B cell (primary cell): Measurements from ENCODE around the gene NRBP1. TPM values are rescaled to one million over a fixed set of nuclear protein-coding genes. Genes with fewer than 3 reads are reported as not detected.

Experiments used
- ATAC-seq: fragments of 200-7000 bp; cut with Tn5 transposase; one replicate; pipeline ENCODE4 v1.10.0; 2021; ENCODE audit warnings: low read depth, mild to moderate bottlenecking, moderate number of reproducible peaks, moderate library complexity
- CTCF ChIA-PET: fragments of 350-600 bp; sonication (Branson Sonifier 250); formaldehyde crosslinking; loops from one replicate; lab custom pipeline; 2021; ENCODE audit warnings: antibody characterized with exemption, inconsistent platforms; lab: Charles Lee
- POLR2A ChIA-PET: fragments of 350-600 bp; sonication (Branson Sonifier 250); formaldehyde crosslinking; loops from one replicate; lab custom pipeline; 2021; ENCODE audit warnings: antibody characterized with exemption; lab: Charles Lee
- DNase-seq: peaks from one replicate; pipeline ENCODE4 v3.0.0; 2013
- H2AFZ ChIP-seq: 2 replicates; pipeline ENCODE4 v1.6.1; 2012; ENCODE audit warnings: mild to moderate bottlenecking, low read depth, low read length; ENCODE audit not compliant: insufficient read depth, poor library complexity, severe bottlenecking
- H3K27ac ChIP-seq, 2 donors: 1 replicate in 1 of 2; 2 replicates in 1 of 2; pipeline ENCODE4 v1.5.1; 2012 to 2013; ENCODE audit warnings: low read length in 2 of 2, mild to moderate bottlenecking in 2 of 2, moderate library complexity in 1 of 2
- H3K27me3 ChIP-seq, 4 experiments: fragments of 200-600 bp in 1 of 4; sonication (generic) in 1 of 4; replicated peaks in 1 of 4; 1 replicate in 2 of 4; 2 replicates in 2 of 4; pipeline versions ENCODE4 v1.6.1 to v1.7.0; 2013 to 2016; ENCODE audit warnings: low read length in 3 of 4, mild to moderate bottlenecking in 2 of 4, mixed read lengths in 1 of 4, moderate library complexity in 1 of 4; ENCODE audit not compliant: insufficient read depth in 4 of 4, control insufficient read depth in 3 of 4; ENCODE audit errors: control extremely low read depth in 1 of 4
- H3K36me3 ChIP-seq, 2 experiments: replicated peaks in 1 of 2; 1 replicate in 1 of 2; 2 replicates in 1 of 2; pipeline versions ENCODE4 v1.6.1 to v1.7.1; 2013; ENCODE audit warnings: low read length in 1 of 2; ENCODE audit not compliant: insufficient read depth in 2 of 2, control insufficient read depth in 1 of 2; ENCODE audit errors: control extremely low read depth in 1 of 2, extremely low read depth in 1 of 2
- H3K4me1 ChIP-seq, 2 donors: fragments of 200-600 bp in 1 of 2; sonication (generic) in 1 of 2; 1 replicate in 1 of 2; 2 replicates in 1 of 2; pipeline versions ENCODE4 v1.5.1 to v1.6.1; 2013 to 2017; ENCODE audit warnings: low read length in 2 of 2; ENCODE audit not compliant: control insufficient read depth in 2 of 2, insufficient read depth in 2 of 2
- H3K4me2 ChIP-seq: replicated peaks from 2 replicates; pipeline ENCODE3; 2012; ENCODE audit warnings: mild to moderate bottlenecking, low read depth, low read length; ENCODE audit not compliant: poor library complexity, severe bottlenecking
- H3K4me3 ChIP-seq, 5 experiments: fragments of 200-600 bp in 1 of 5; sonication (generic) in 1 of 5; 1 replicate in 3 of 5; 2 replicates in 2 of 5; pipeline versions ENCODE4 v1.5.1 to v1.7.0; 2011 to 2016; ENCODE audit warnings: low read length in 4 of 5, mild to moderate bottlenecking in 4 of 5, low read depth in 2 of 5, control low read depth in 1 of 5, moderate library complexity in 1 of 5; ENCODE audit not compliant: insufficient read depth in 1 of 5; ENCODE audit errors: control extremely low read depth in 1 of 5, extremely low read depth in 1 of 5
- H3K79me2 ChIP-seq: fragments of 200-600 bp; sonication (generic); one replicate; pipeline ENCODE4 v1.6.0; 2016; ENCODE audit warnings: low read length; ENCODE audit not compliant: control insufficient read depth, insufficient read depth
- H3K9ac ChIP-seq: fragments of 200-600 bp; sonication (generic); 2 replicates; pipeline ENCODE4 v1.6.1; 2017; ENCODE audit warnings: mild to moderate bottlenecking, low read length, moderate library complexity
- H3K9me3 ChIP-seq, 3 donors: one replicate each; pipeline versions ENCODE4 v1.6.1 to v1.7.1; 2013; ENCODE audit warnings: low read length in 2 of 3; ENCODE audit not compliant: control insufficient read depth in 2 of 3, insufficient read depth in 1 of 3; ENCODE audit errors: control extremely low read depth in 1 of 3
- H4K20me1 ChIP-seq: 2 replicates; pipeline ENCODE4 v1.6.0; 2012; ENCODE audit warnings: mild to moderate bottlenecking, low read length; ENCODE audit not compliant: insufficient read depth, control insufficient read depth, poor library complexity, severe bottlenecking
- H3K27ac Mint-ChIP-seq: one replicate; pipeline ENCODE4 v1.8.0; 2021; ENCODE audit warnings: mixed read lengths
- H3K27me3 Mint-ChIP-seq: one replicate; pipeline ENCODE4 v1.8.0; 2021; ENCODE audit warnings: mixed read lengths
- H3K4me1 Mint-ChIP-seq: one replicate; pipeline ENCODE4 v1.8.0; 2021; ENCODE audit warnings: mixed read lengths
- H3K4me3 Mint-ChIP-seq: one replicate; pipeline ENCODE4 v1.8.0; 2021; ENCODE audit warnings: mixed read lengths
- H3K9me3 Mint-ChIP-seq: one replicate; pipeline ENCODE4 v1.8.0; 2022; ENCODE audit warnings: mixed read lengths; ENCODE audit not compliant: insufficient read depth
- CTCF ChIP-seq: fragments of 200-600 bp; IDR thresholded peaks from one replicate; pipeline ENCODE4 v1.8.0; 2022; ENCODE audit warnings: antibody characterized with exemption, mild to moderate bottlenecking
- EZH2 ChIP-seq: IDR thresholded peaks from 2 replicates; pipeline ENCODE4 v1.6.1; 2012; ENCODE audit warnings: borderline replicate concordance, low read depth, mild to moderate bottlenecking, moderate library complexity, low read length; ENCODE audit not compliant: insufficient read depth, poor library complexity, severe bottlenecking
- WGBS: methylation state at CpG from one replicate; pipeline ENCODE4 v1.1.5; 2013; ENCODE audit warnings: missing lambda C conversion rate; ENCODE audit not compliant: insufficient coverage; 5-methylcytosine and 5-hydroxymethylcytosine counted together
- intact Hi-C: fragments of 100-400 bp; cut with micrococcal nuclease; formaldehyde crosslinking; loops from one replicate; pipeline ENCODE4 v1.10.0; 2022
- polyA plus RNA-seq: library from polyadenylated mRNA; depleted of rRNA; stranded (reverse); fragments of >200 nt; gene quantifications from 2 replicates; pipeline ENCODE4 v1.2.3, GENCODE V29; 2012
- total RNA-seq, 2 donors: library from RNA; stranded (reverse); fragments of 120-200 nt in 1 of 2; gene quantifications; 1 replicate in 1 of 2; 2 replicates in 1 of 2; pipeline versions ENCODE4 v1.2.3 to v1.2.4, GENCODE V29; 2013 to 2022

NRBP1 gene
- total and polyA plus RNA-seq, 2 donors (not counting 1 experiment from before 2014, with no cell fraction given): 69.2 to 115 TPM

- peaks cover 53% of the 10 kb centered on the region for H3K79me2 ChIP-seq
- H2AFZ ChIP-seq: peak overlapping the region; percentile 92
- no peak for DNase-seq
- H3K27me3 ChIP-seq: no peaks in the 10 kb centered on the region
- H3K9ac ChIP-seq: peak overlapping the region; percentile 78
- ChIA-PET POLR2A (interaction anchor here (0.6 to 2.6 kb wide), 6 partner anchors 9 to 168 kb away, joined by 3 to 36 read pairs (median 5); partner anchors contain the start of genes ATRAID, EIF2B4, GTF3C2 and MPV17), CTCF (interaction anchor here (0.9 to 2.4 kb wide), 6 partner anchors 9 to 100 kb away, joined by 3 to 12 read pairs (median 6); partner anchors contain the start of genes NRBP1, PPM1G and SNX17)
- H3K4me2 ChIP-seq: peak overlapping the region; percentile 88
- H3K36me3 ChIP-seq: peaks cover 7 to 61% of the 10 kb centered on the region in 2 experiments
- no peaks in the 10 kb centered on the region for H3K9me3 Mint-ChIP-seq
- H3K4me1 ChIP-seq: peaks cover 16 to 20% of the 10 kb centered on the region in 2 donors
- peak; percentile 48 for ATAC-seq
- H3K4me3 ChIP-seq: peak overlapping the region; percentile 40 to 66 (median 63)
- TF ChIP-seq EZH2 (no peak), CTCF (no peak)
- intact Hi-C loops: loop anchor here (1.0 to 2.0 kb wide), 7 partner anchors 10 to 249 kb away; partner anchors contain the start of genes CCDC121, EIF2B4, GPN1 and GTF3C2
- WGBS: 2% methylated on average over 31 of the region's 35 CpGs
- H4K20me1 ChIP-seq: peaks cover 38% of the 10 kb centered on the region
- H3K4me3 Mint-ChIP-seq: peak overlapping the region; percentile 94
- H3K9me3 ChIP-seq: no peaks in the 10 kb centered on the region
- H3K27ac Mint-ChIP-seq: peak overlapping the region; percentile 66
- H3K27me3 Mint-ChIP-seq: no peaks in the 10 kb centered on the region
- peaks cover 30% of the 10 kb centered on the region for H3K4me1 Mint-ChIP-seq
- peak overlapping the region; percentile 53 to 94 for H3K27ac ChIP-seq
These were observed 48.4 kb upstream of the NRBP1 start for GRCh38 chr2:27379836-27380625.
